HepG2 (cell line): Measurements from ENCODE around the gene JAZF1. TPM values are rescaled to one million over a fixed set of nuclear protein-coding genes. Genes with fewer than 3 reads are reported as not detected.

Experiments
- ATAC-seq: fragments of 200-7000 bp; cut with Tn5 transposase; 3 replicates; pipeline ENCODE4 v1.9.1; 2020; ENCODE audit warnings: mild to moderate bottlenecking, moderate library complexity
- BruUV-seq: library from RNA; stranded (reverse); fragments of 400-500 nt; replicated peaks from 2 replicates; lab custom pipeline; 2021; lab: Mats Ljungman, UMichigan
- CTCF ChIA-PET: fragments of 300-600 bp; formaldehyde crosslinking; extraction: SDS; loops from one replicate; lab custom pipeline; 2021; ENCODE audit warnings: low total read pairs, inconsistent platforms, low intra/inter-chr PET ratio; lab: Yijun Ruan, JAX
- POLR2A ChIA-PET: fragments of 350-600 bp; sonication (Branson Sonifier 250); formaldehyde crosslinking; loops from one replicate; lab custom pipeline; 2020; ENCODE audit warnings: antibody characterized with exemption, inconsistent platforms; lab: Yijun Ruan, JAX
- DNase-seq: peaks from one replicate; pipeline ENCODE4 v3.0.0-alpha.2; 2015; ENCODE audit warnings: low spot score
- FAIRE-seq: peaks from 3 replicates; lab custom pipeline; 2011; peaks lifted over from hg19 to GRCh38; lab: Jason Lieb, UNC
- H2AFZ ChIP-seq: one replicate; pipeline ENCODE4 v1.6.1; 2011; ENCODE audit warnings: low read length, inconsistent platforms
- H3K27ac ChIP-seq: fragments of 300-600 bp; 3 replicates; pipeline ENCODE4 v1.8.0; 2011; ENCODE audit warnings: mixed run types, mild to moderate bottlenecking, mixed read lengths, low read length, inconsistent platforms; ENCODE audit not compliant: insufficient read depth; ENCODE audit errors: extremely low read length
- H3K27me3 ChIP-seq, 2 experiments: fragments of 200-600 bp in 1 of 2; 2 replicates in 1 of 2; 3 replicates in 1 of 2; pipeline versions ENCODE4 v1.6.0 to v1.8.0; 2011; ENCODE audit warnings: low read length in 2 of 2, mild to moderate bottlenecking in 2 of 2, moderate library complexity in 2 of 2, inconsistent platforms in 1 of 2; ENCODE audit not compliant: insufficient read depth in 2 of 2, control insufficient read depth in 1 of 2
- H3K36me3 ChIP-seq, 2 experiments: fragments of 200-600 bp in 1 of 2; replicated peaks in 1 of 2; 2 replicates in 1 of 2; 3 replicates in 1 of 2; pipeline versions ENCODE4 v1.5.1 to v1.8.0; 2011; ENCODE audit warnings: low read length in 2 of 2, inconsistent platforms in 1 of 2; ENCODE audit not compliant: insufficient read depth in 2 of 2, control insufficient read depth in 1 of 2
- H3K4me1 ChIP-seq: 2 replicates; pipeline ENCODE4 v1.5.1; 2012; ENCODE audit warnings: low read length, inconsistent platforms; ENCODE audit not compliant: insufficient read depth
- H3K4me2 ChIP-seq: 2 replicates; pipeline ENCODE4 v1.6.0; 2011; ENCODE audit warnings: low read depth, low read length, inconsistent platforms
- H3K4me3 ChIP-seq, 3 experiments: fragments of 200-600 bp in 1 of 3; sonication (generic), shearing (Covaris generic) in 1 of 3; replicated peaks in 1 of 3; 2 replicates each; pipeline ENCODE4 v1.5.1; 2011 to 2016; ENCODE audit warnings: low read length in 3 of 3, inconsistent platforms in 2 of 3, low read depth in 2 of 3, mild to moderate bottlenecking in 2 of 3, control low read depth in 1 of 3, mixed read lengths in 1 of 3; ENCODE audit not compliant: insufficient read depth in 1 of 3
- H3K79me2 ChIP-seq: one replicate; pipeline ENCODE4 v1.6.1; 2011; ENCODE audit warnings: low read length, inconsistent platforms; ENCODE audit not compliant: insufficient read depth
- H3K9ac ChIP-seq: 2 replicates; pipeline ENCODE4 v1.6.0; 2011; ENCODE audit warnings: mild to moderate bottlenecking, low read depth, low read length, inconsistent platforms; ENCODE audit not compliant: insufficient read depth
- H3K9me3 ChIP-seq: 2 replicates; pipeline ENCODE4 v1.5.1; 2012; ENCODE audit warnings: mild to moderate bottlenecking, low read length
- H4K20me1 ChIP-seq: 2 replicates; pipeline ENCODE4 v1.6.0; 2011; ENCODE audit warnings: inconsistent platforms, mild to moderate bottlenecking, low read length, moderate library complexity; ENCODE audit not compliant: insufficient read depth
- AGO2 ChIP-seq: fragments of 200-400 bp; formaldehyde crosslinking; optimal IDR thresholded peaks from 2 replicates; pipeline ENCODE3; 2017; ENCODE audit warnings: mild to moderate bottlenecking, low read depth, low read length, moderate library complexity
- CHCHD3 ChIP-seq: sonication (generic); formaldehyde crosslinking; IDR thresholded peaks from 2 replicates; pipeline ENCODE4 v1.8.0; 2022; ENCODE audit warnings: mild to moderate bottlenecking, missing genetic modification reagents, moderate library complexity
- E2F5 ChIP-seq: sonication (generic); formaldehyde crosslinking; conservative IDR thresholded peaks from 2 replicates; pipeline ENCODE4 v1.4.0; 2020; ENCODE audit warnings: missing genetic modification reagents
- FLYWCH1 ChIP-seq: sonication (generic); formaldehyde crosslinking; IDR thresholded peaks from 2 replicates; pipeline ENCODE4 v1.8.1; 2023; ENCODE audit warnings: mild to moderate bottlenecking, missing genetic modification reagents
- IKZF1 ChIP-seq: fragments of 450-650 bp; IDR thresholded peaks from 2 replicates; pipeline ENCODE4 v1.7.1; 2016
- PHF5A ChIP-seq: IDR thresholded peaks from one replicate; pipeline ENCODE4 v1.6.1; 2018; ENCODE audit warnings: low read depth, missing genetic modification reagents; ENCODE audit not compliant: unreplicated experiment
- PITX1 ChIP-seq: sonication (generic); formaldehyde crosslinking; IDR thresholded peaks from 2 replicates; pipeline ENCODE4 v1.5.1; 2020; ENCODE audit warnings: mild to moderate bottlenecking, missing genetic modification reagents
- RARA ChIP-seq: IDR thresholded peaks from 2 replicates; pipeline ENCODE4 v1.6.1; 2016; ENCODE audit warnings: missing genetic modification reagents, missing compliant biosample characterization
- SAFB2 ChIP-seq: sonication (generic); formaldehyde crosslinking; IDR thresholded peaks from 2 replicates; pipeline ENCODE4 v1.5.1; 2020; ENCODE audit warnings: missing genetic modification reagents, low read depth, mild to moderate bottlenecking, borderline replicate concordance
- SALL2 ChIP-seq: sonication (generic); formaldehyde crosslinking; IDR thresholded peaks from 2 replicates; pipeline ENCODE4 v1.8.1; 2023; ENCODE audit warnings: mild to moderate bottlenecking, missing genetic modification reagents, inconsistent platforms
- SAP130 ChIP-seq: IDR thresholded peaks from 2 replicates; pipeline ENCODE4 v1.6.1; 2016; ENCODE audit warnings: low read depth
- SIN3A ChIP-seq: IDR thresholded peaks from 2 replicates; pipeline ENCODE4 v1.6.1; 2011; ENCODE audit warnings: low read depth, mild to moderate bottlenecking, control low read depth, low read length, borderline replicate concordance
- SKIL ChIP-seq: sonication (generic); formaldehyde crosslinking; IDR thresholded peaks from 2 replicates; pipeline ENCODE4 v1.8.0; 2022; ENCODE audit warnings: missing genetic modification reagents, mild to moderate bottlenecking, moderate library complexity, borderline replicate concordance
- SMAD1 ChIP-seq: sonication (generic); formaldehyde crosslinking; IDR thresholded peaks from 2 replicates; pipeline ENCODE4 v1.4.0; 2020; ENCODE audit warnings: missing genetic modification reagents, low read depth, mild to moderate bottlenecking, borderline replicate concordance
- SP5 ChIP-seq: IDR thresholded peaks from 2 replicates; pipeline ENCODE4 v1.6.1; 2016; ENCODE audit warnings: low read depth, borderline replicate concordance
- TCF12 ChIP-seq, 2 experiments: fragments of 450-650 bp in 1 of 2; sonication (generic) in 1 of 2; formaldehyde crosslinking in 1 of 2; IDR thresholded peaks; 2 replicates each; pipeline versions ENCODE4 v1.6.1 to v1.8.0; 2017 to 2022; ENCODE audit warnings: antibody characterized with exemption in 1 of 2, mild to moderate bottlenecking in 1 of 2, missing genetic modification reagents in 1 of 2, moderate library complexity in 1 of 2
- ZNF143 ChIP-seq: sonication (generic); formaldehyde crosslinking; IDR thresholded peaks from 2 replicates; pipeline ENCODE4 v1.4.0; 2020; ENCODE audit warnings: missing genetic modification reagents
- WGBS: methylation state at CpG from one replicate; pipeline ENCODE4 v1.1.6; 2017; ENCODE audit warnings: low lambda C conversion rate; 5-methylcytosine and 5-hydroxymethylcytosine counted together
- in situ Hi-C: cut with HindIII; loops from 2 replicates; pipeline ENCODE4 v1.10.0; 2017; ENCODE audit warnings: low pct_unique_long_range_greater_than_20kb; ENCODE audit not compliant: extremely low pct_ligation_motif_present
- intact Hi-C: fragments of 100-400 bp; cut with micrococcal nuclease; formaldehyde crosslinking; loops from one replicate; pipeline ENCODE4 v1.10.0; 2022; ENCODE audit not compliant: unreplicated experiment
- polyA plus RNA-seq, 8 experiments: library from polyadenylated mRNA; depleted of rRNA in 3 of 8; stranded (reverse) in 7 of 8; unstranded in 1 of 8; fragments of >200 nt; fragmentation: Illumina TruSeq in 4 of 8; extraction: Trizol in 4 of 8; gene quantifications; 2 replicates each; pipeline versions ENCODE4 v1.2.1 to v1.2.3, GENCODE V29; 2011 to 2016; ENCODE audit warnings: low read depth in 4 of 8, missing spikeins in 1 of 8, mixed read lengths in 1 of 8; ENCODE audit not compliant: insufficient read depth in 1 of 8
- total RNA-seq, 5 experiments: library from RNA; depleted of rRNA; stranded (reverse); fragments of >200 nt; fragmentation: Illumina TruSeq; extraction: Trizol; gene quantifications; 2 replicates each; pipeline ENCODE4 v1.2.3, GENCODE V29; 2016; ENCODE audit warnings: low read depth in 1 of 5
- TF ChIP-seq, protein P1 (sequence below): sonication (generic); formaldehyde crosslinking; IDR thresholded peaks from 2 replicates; pipeline ENCODE4 v1.4.0; 2020; ENCODE audit warnings: missing genetic modification reagents
- TF ChIP-seq, protein P2 (sequence below): sonication (generic); formaldehyde crosslinking; IDR thresholded peaks from 2 replicates; pipeline ENCODE4 v1.4.0; 2020; ENCODE audit warnings: missing genetic modification reagents

The JAZF1 gene
- total and polyA plus RNA-seq, 2 of the 13 experiments (the other 11 are each of a cell fraction or from before 2014, with no cell fraction given), result not detected

DNA sequence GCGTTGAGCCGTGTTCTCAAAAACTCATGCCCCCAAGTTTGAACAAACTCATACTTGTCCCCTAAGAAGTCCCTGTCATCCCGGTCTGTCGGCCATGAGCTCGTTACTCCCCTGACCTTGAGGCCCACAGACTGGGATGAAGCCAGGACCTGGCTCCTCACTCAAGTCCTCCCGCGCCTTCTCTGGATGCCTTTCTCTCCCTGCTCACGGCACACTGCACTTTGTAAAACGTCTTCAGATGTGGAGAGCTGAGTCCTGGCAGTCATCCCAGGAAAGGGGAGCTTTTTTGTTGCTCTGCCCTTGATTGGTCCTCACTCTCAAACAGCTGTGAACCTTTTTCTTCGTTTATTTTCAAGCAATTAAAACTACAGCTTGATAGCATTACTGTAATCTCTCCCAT, 110.8 kb downstream of the JAZF1 start (continued):
- TF ChIP-seq SKIL (CRISPR knock-in tag) (no peak), AGO2 (no peak), SALL2 (CRISPR knock-in tag) (no peak), IKZF1 (no peak), SP5 (CRISPR knock-in tag) (no peak), E2F5 (CRISPR knock-in tag) (no peak), PHF5A (CRISPR knock-in tag) (no peak), SAP130 (CRISPR knock-in tag) (no peak)

DNA sequence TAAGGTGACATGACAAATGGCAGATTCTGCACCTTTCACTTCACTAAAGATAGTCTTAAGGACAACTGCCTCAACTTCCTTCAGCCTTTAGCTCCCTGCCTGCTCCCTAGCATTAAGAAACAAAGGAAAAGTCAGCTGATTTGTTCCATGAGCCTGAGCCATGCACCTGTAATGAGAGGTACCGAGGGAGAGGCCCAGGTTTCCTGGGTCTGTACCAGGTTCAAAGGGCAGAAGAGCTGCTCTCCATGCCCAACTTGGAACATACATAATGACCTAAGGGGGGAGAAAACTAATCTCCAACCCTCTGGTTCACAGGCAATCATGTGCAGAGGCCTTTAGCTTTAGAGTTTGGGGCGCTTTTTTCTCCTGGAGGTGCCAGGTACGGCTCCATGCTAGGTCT, 111.2 kb downstream of the JAZF1 start:
- H3K4me3 ChIP-seq, result no peak overlapping the region
- no peak for FAIRE-seq
- intact Hi-C loops, result no loop called here

More for the DNA sequence above, 111.2 kb downstream of the JAZF1 start:
- Histone ChIP-seq H3K4me2 (no peak overlapping the region), H3K27me3 (peaks cover 3 to 23% of the 10 kb centered on the region in 2 experiments; a peak in 4 of 5 replicates), H4K20me1 (no peaks in the 10 kb centered on the region), H3K9ac (no peak overlapping the region), H3K27ac (no peak overlapping the region), H3K79me2 (no peaks in the 10 kb centered on the region), H3K36me3 (no peaks in the 10 kb centered on the region), H2AFZ (no peak overlapping the region), H3K4me1 (no peaks in the 10 kb centered on the region), H3K9me3 (no peaks in the 10 kb centered on the region)
- no TSS peak for BruUV-seq
- POLR2A ChIA-PET, result no interaction called here
- DNase-seq (no peak), ATAC-seq (no peak)
- CTCF ChIA-PET, result no interaction called here
- TF ChIP-seq FLYWCH1 (CRISPR knock-in tag), result no peak
- no peak for TF ChIP-seq PITX1 (CRISPR knock-in tag)
- TF ChIP-seq SMAD1 (CRISPR knock-in tag), result no peak
- no peak for TF ChIP-seq RARA
- TF ChIP-seq ZNF143 (CRISPR knock-in tag), result no peak
- TF ChIP-seq CHCHD3 (CRISPR knock-in tag), result no peak
- TF ChIP-seq, protein P1, sequence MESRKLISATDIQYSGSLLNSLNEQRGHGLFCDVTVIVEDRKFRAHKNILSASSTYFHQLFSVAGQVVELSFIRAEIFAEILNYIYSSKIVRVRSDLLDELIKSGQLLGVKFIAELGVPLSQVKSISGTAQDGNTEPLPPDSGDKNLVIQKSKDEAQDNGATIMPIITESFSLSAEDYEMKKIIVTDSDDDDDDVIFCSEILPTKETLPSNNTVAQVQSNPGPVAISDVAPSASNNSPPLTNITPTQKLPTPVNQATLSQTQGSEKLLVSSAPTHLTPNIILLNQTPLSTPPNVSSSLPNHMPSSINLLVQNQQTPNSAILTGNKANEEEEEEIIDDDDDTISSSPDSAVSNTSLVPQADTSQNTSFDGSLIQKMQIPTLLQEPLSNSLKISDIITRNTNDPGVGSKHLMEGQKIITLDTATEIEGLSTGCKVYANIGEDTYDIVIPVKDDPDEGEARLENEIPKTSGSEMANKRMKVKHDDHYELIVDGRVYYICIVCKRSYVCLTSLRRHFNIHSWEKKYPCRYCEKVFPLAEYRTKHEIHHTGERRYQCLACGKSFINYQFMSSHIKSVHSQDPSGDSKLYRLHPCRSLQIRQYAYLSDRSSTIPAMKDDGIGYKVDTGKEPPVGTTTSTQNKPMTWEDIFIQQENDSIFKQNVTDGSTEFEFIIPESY (CRISPR knock-in tag), result no peak
- TF ChIP-seq SIN3A, result no peak
- no peak for TF ChIP-seq IKZF1
- TF ChIP-seq SAFB2, result no peak
- no peak for TF ChIP-seq TCF12 (IDR thresholded peaks at IDR 0.05)
- no peak for TF ChIP-seq TCF12 (CRISPR knock-in tag; IDR thresholded peaks at IDR 0.05)
- TF ChIP-seq, protein P2, sequence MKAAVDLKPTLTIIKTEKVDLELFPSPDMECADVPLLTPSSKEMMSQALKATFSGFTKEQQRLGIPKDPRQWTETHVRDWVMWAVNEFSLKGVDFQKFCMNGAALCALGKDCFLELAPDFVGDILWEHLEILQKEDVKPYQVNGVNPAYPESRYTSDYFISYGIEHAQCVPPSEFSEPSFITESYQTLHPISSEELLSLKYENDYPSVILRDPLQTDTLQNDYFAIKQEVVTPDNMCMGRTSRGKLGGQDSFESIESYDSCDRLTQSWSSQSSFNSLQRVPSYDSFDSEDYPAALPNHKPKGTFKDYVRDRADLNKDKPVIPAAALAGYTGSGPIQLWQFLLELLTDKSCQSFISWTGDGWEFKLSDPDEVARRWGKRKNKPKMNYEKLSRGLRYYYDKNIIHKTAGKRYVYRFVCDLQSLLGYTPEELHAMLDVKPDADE (CRISPR knock-in tag), result no peak
- in situ Hi-C loops, result no loop called here
- 50% methylated on average over 3 of the region's 3 CpGs for WGBS
